ENCODE results near the gene GUCD1. TPM values are rescaled to one million over a fixed set of nuclear protein-coding genes. Genes with fewer than 3 reads are reported as not detected.

Gene GUCD1
- total RNA-seq, 4 donors from 2014 or later: 92.8 to 262 (median 144) TPM

DNA sequence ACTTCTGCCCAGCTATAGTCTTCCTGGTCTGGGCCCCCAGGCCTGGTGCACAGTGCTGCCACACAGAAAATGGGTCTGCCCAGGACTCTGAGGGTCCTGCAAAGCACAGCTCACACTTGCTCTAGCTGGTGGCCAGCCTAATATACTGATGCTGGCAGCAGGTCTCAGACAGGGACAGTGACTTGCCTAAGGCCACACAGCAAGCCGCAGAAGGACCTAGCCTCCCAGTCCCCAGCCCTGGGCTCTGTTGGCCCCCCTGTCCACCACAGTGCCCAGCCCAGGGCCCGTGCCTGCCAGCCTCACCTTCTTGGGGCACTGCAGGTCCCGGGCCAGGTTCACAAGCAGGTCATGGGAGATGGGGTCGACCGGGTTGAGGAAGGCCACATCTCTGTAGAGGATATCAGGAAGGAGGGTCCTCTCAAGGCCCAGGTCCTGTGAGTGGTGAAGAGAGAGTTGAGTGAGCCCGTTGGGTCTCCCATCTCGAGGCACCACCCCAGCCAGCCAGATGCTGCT, 34.6 kb upstream of the GUCD1 start:
- no peak for TF ChIP-seq CTCF (IDR thresholded peaks at IDR 0.05; ENCODE audit: low read depth)

GRCh38 chr22:24588757-24589481, 34.0 kb upstream of the GUCD1 start:
- TF ChIP-seq CTCF (IDR thresholded peaks at IDR 0.05; ENCODE audit: low read depth): no peak

- no peak for TF ChIP-seq CTCF (IDR thresholded peaks at IDR 0.05; ENCODE audit: low read depth)
Observed at GRCh38 chr22:24588381-24588756, 33.4 kb upstream of the GUCD1 start.

GRCh38 chr22:24587948-24588347, 33.0 kb upstream of the GUCD1 start:
- no peak for TF ChIP-seq CTCF (IDR thresholded peaks at IDR 0.05; ENCODE audit: low read depth)

GRCh38 chr22:24587251-24587650, 32.3 kb upstream of the GUCD1 start:
- TF ChIP-seq CTCF (IDR thresholded peaks at IDR 0.05; ENCODE audit: low read depth): no peak

GRCh38 chr22:24585927-24586546, 31.1 kb upstream of the GUCD1 start:
- no peak for TF ChIP-seq CTCF (IDR thresholded peaks at IDR 0.05; ENCODE audit: low read depth)

DNA sequence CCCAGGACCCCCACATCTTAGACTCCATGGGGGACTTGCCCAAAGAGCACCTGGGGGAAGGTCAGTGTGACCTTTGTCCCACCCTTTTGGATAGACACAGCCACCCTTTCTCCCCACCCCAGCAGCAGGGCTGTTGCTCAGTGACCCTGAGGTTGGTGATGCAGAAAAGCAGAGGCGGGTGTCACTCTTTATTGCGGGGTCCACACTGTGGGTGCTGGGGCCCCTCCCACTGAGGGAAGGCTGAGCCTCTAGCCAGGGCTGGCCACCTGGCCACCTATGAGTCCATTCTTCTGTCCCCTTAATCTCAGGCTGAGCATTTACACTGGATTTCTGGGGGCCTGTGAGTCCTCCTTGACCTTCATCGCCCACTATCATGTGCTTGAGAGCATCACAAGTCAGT, 30.5 kb upstream of the GUCD1 start:
- no peak for TF ChIP-seq CTCF (IDR thresholded peaks at IDR 0.05; ENCODE audit: low read depth)
